Right cardiac atrium (tissue), 5 donors: ENCODE data around the gene KCNV2. TPM values are rescaled to one million over a fixed set of nuclear protein-coding genes. Genes with fewer than 3 reads are reported as not detected.

ENCODE experiments used
- ATAC-seq, 2 donors: fragments of 200-7000 bp; cut with Tn5 transposase; one replicate each; pipeline versions ENCODE4 v1.8.0 to v1.9.1; 2020; ENCODE audit warnings: moderate library complexity in 2 of 2, mild to moderate bottlenecking in 1 of 2
- DNase-seq, 3 donors: peaks; one replicate each; pipeline ENCODE4 v3.0.0-alpha.2; 2020
- H3K27ac ChIP-seq: one replicate; pipeline ENCODE4 v1.5.1; 2013; ENCODE audit warnings: mild to moderate bottlenecking, low read length, control low read depth, moderate library complexity
- H3K27me3 ChIP-seq: one replicate; pipeline ENCODE4 v1.6.1; 2013; ENCODE audit not compliant: control insufficient read depth, insufficient read depth
- H3K4me1 ChIP-seq: one replicate; pipeline ENCODE4 v1.6.1; 2013; ENCODE audit warnings: low read length; ENCODE audit not compliant: control insufficient read depth, insufficient read depth
- H3K4me3 ChIP-seq: one replicate; pipeline ENCODE4 v1.5.1; 2013; ENCODE audit warnings: low read length, control low read depth
- H3K9me3 ChIP-seq: one replicate; pipeline ENCODE4 v1.6.1; 2013; ENCODE audit warnings: low read length; ENCODE audit not compliant: control insufficient read depth
- WGBS: extraction: QIAGEN DNeasy Blood & Tissue Kit; methylation state at CpG from one replicate; pipeline ENCODE4 v1.1.7; 2013; 5-methylcytosine and 5-hydroxymethylcytosine counted together
- intact Hi-C, 4 donors: fragments of 100-400 bp; cut with DNase I; formaldehyde crosslinking; loops; one replicate each; pipeline versions ENCODE4 v1.11.0 to v1.14.0; 2022 to 2023
- polyA plus RNA-seq: library from polyadenylated mRNA; stranded (reverse); fragments of 200-250 nt; gene quantifications from one replicate; pipeline ENCODE4 v1.2.3, GENCODE V29; 2013
- total RNA-seq, 4 donors: library from RNA; stranded (reverse); fragmentation: NEBNext Ultra II Directional; extraction: Animal tissue kit (Norgen Biotek cat#: 25700); gene quantifications; one replicate each; pipeline ENCODE4 v1.2.1, GENCODE V29; 2021
- donor health status: healthy with polysubstance abuse.
- donor health status: DM: no; HTN: yes; CAD: no.
- donor health status: DM: no; HTN: no; CAD: no.
- donor health status: DM: no; HTN: yes; CAD: no; lungs with severe emphysema.
- donor health status: DM: yes; HTN: yes; CAD: no.

KCNV2 gene
- total and polyA plus RNA-seq, 5 donors = not detected

DNA sequence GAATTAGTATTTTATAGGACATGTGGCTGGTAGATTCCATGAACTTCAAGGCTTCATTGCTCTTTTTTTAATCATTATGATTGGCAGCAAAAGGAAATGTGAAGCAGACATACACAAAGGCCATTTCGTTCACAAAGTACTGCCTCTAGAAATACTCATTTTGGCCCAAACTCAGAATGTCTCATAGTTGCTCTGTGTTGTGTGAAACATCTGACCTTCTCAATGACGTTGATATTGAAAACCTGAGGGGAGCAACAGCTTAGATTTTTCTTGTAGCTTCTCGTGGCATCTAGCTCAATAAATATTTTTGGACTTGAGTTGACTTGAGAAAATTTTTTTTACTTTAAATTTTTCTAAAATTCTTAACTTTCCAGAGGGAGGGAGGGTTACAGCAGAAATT, 12.4 kb downstream of the KCNV2 start:
- no peak overlapping the region for H3K27ac ChIP-seq
- H3K9me3 ChIP-seq = no peaks in the 10 kb centered on the region
- ATAC-seq (peak in 1 of 2 donors; percentile 64), DNase-seq (no peak)
- intact Hi-C loops = loop anchor here in 2 of 4 donors (10.0 kb wide), 2 partner anchors 105 to 605 kb away; partner anchors contain the start of gene VLDLR (in 1 of the 2)
- H3K4me3 ChIP-seq = no peak overlapping the region
- WGBS = 44% methylated on average over 3 of the region's 3 CpGs
- H3K4me1 ChIP-seq = no peaks in the 10 kb centered on the region
- no peaks in the 10 kb centered on the region for H3K27me3 ChIP-seq

DNA sequence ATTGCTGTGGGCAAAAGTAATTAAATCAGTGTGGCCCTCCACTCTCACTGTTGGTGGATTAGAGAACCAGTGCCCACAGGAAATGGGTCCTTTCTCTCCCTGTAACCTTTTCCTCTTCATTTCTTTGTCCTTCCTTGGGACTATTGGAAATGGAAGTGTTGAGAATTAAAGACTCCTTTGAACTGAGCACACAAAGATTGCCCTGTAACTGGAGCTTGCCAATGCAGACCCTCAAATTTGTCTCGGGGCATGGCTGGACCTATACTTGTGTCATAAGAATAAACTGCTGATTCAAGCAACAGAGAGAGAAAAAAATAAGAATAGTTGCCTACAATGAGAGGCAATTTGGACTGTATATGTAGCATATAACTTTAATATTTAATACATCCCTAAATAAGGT, 13.7 kb downstream of the KCNV2 start:
- H3K4me3 ChIP-seq = no peak overlapping the region
- WGBS = 89% methylated on average over 1 of the region's 1 CpG
- H3K9me3 ChIP-seq = no peaks in the 10 kb centered on the region
- no peak overlapping the region for H3K27ac ChIP-seq
- no peak for DNase-seq
- no peaks in the 10 kb centered on the region for H3K27me3 ChIP-seq
- ATAC-seq = no peak
- no peaks in the 10 kb centered on the region for H3K4me1 ChIP-seq
- intact Hi-C loops = no loop called here

DNA sequence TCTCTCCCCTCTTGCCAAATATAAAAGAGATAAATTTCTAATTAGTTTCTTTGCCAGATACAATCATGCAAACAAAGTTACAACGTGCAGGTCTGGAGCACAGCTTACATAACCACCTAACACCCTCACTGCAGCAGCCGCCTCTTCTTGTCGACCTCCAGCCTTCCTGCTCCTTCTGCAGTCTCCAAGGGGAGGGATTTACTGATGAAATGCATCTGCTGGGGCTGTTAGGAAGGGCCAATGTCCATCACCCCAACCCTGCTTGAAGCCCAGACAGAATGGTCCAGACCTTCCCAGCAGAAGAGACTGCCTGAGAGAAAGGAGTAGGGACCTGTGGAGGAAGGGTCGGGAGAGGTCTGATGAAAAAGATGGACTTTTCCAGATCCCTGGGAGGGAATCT, 15.2 kb downstream of the KCNV2 start:
- no peaks in the 10 kb centered on the region for H3K4me1 ChIP-seq
- no peaks in the 10 kb centered on the region for H3K9me3 ChIP-seq
- H3K4me3 ChIP-seq = no peak overlapping the region
- no peak overlapping the region for H3K27ac ChIP-seq
- DNase-seq (peak in 1 of 3 donors; percentile 49), ATAC-seq (peak; percentile 11 to 40)
- intact Hi-C loops = no loop called here
- 52% methylated on average over 4 of the region's 4 CpGs for WGBS
- no peaks in the 10 kb centered on the region for H3K27me3 ChIP-seq

DNA sequence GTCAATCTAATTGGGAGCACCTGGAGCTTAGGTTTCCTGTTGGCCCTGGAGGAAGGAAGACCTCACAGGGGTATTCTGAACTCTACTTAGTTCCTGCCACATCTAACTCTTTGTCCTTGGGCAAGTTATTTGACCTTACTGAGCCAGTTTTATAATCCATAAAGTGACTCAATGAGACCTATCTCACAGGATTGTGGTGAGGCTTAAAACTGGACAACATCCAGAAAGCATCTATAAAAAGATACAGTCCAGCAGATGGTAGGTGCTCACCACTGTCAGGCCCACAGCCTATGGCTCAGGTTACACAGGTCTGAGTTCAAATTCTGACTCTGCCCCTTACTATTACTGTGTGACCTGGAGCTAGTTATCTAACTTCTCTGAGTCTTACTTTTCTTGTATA, 23.3 kb downstream of the KCNV2 start:
- intact Hi-C loops = no loop called here
- DNase-seq (no peak), ATAC-seq (no peak)
- Histone ChIP-seq H3K27ac (no peak overlapping the region), H3K4me3 (no peak overlapping the region), H3K9me3 (no peaks in the 10 kb centered on the region), H3K27me3 (no peaks in the 10 kb centered on the region), H3K4me1 (no peaks in the 10 kb centered on the region)

DNA sequence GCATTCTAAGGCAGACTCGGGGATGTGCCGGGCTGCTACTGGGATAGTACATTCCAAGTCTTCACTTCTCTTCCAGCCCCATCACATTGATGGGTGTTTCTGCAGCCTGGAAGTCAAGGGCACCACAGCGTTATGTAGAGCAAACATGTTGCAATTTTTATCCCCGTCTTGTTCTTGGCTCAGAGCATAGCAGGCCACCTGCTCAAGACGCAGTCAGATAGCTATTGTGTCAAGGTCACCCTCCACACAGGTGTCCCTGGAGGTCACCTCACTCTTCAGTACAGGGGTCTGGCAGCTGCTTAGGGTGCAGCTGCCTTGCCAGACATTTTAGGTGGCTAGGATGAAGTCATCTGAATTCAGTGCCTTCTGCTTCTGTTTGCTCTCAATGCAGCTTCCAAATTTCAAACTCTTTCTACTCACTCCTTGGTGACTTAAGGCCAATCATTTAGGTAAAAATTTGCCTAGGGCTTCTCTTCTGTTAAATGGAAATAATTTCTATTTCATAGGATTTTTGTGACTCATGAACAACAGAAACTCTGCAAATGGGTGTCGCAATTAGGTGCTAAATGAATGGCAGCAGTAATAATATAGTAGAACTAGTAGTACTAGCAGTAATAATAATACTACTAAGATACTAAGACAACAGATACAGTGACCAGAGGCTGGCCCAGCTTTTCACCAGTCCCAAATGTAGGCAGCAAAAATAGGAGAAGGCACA, 24.3 kb downstream of the KCNV2 start:
- Histone ChIP-seq H3K27ac (no peak overlapping the region), H3K9me3 (no peaks in the 10 kb centered on the region), H3K27me3 (no peaks in the 10 kb centered on the region), H3K4me3 (no peak overlapping the region), H3K4me1 (no peaks in the 10 kb centered on the region)
- DNase-seq (no peak), ATAC-seq (no peak)
- intact Hi-C loops = no loop called here
- WGBS = 77% methylated on average over 6 of the region's 6 CpGs

DNA sequence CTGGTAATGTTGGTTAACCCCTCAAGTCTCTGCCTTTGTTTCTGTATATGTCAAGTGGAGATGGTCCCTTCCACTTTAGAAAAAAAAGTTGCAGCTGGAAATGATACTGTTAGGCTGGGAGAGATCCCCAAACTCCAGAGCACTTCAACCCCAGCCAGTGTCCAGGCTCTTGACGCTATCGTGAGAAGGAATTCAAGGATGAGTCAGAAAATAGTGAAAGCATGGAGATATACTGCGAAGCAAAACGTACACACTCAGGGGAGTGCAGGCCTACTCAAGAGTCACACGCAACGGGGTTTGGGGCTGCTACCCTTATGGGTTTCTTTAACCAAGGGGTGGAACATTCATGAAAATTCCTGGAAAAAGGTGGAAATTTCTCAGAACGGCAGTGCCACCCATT, 24.9 kb downstream of the KCNV2 start:
- WGBS = 69% methylated on average over 7 of the region's 7 CpGs
- no peaks in the 10 kb centered on the region for H3K4me1 ChIP-seq
- no peaks in the 10 kb centered on the region for H3K9me3 ChIP-seq
- intact Hi-C loops = no loop called here
- H3K27me3 ChIP-seq = no peaks in the 10 kb centered on the region
- no peak for DNase-seq
- H3K4me3 ChIP-seq = no peak overlapping the region
- ATAC-seq = peak in 1 of 2 donors; percentile 37
- no peak overlapping the region for H3K27ac ChIP-seq

DNA sequence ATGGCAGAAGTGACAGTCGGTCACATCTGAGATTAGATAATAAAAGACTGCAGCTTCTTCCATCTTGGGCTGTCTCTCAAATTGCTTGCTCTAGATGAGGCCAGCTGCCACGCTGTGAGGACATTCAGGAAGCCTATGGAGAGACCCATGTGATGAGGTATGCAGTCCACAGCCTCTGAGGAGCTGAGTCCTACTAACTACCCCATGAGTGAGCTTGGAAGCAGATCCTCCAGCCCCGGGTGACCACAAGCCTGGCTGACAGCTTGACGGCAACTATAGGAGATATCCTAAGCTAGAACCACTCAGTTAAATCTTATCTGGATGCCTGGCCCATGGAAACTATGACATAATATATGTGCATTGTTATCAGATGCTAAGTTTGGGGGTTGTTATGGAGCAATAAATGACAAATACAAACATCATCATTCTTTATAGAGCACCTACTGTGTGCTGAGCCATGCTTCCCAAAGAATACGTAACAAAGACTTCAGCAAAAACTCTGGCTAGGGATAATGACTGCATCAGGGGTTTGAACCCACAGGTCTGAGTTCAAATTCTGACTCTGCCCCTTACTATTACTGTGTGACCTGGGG, 26.7 kb downstream of the KCNV2 start:
- Histone ChIP-seq H3K27ac (no peak overlapping the region), H3K4me1 (no peaks in the 10 kb centered on the region), H3K4me3 (no peak overlapping the region), H3K9me3 (no peaks in the 10 kb centered on the region), H3K27me3 (no peaks in the 10 kb centered on the region)
- peak in 1 of 2 donors; percentile 10 for ATAC-seq
- no peak for DNase-seq
- WGBS = 76% methylated on average over 5 of the region's 5 CpGs
- intact Hi-C loops = no loop called here

DNA sequence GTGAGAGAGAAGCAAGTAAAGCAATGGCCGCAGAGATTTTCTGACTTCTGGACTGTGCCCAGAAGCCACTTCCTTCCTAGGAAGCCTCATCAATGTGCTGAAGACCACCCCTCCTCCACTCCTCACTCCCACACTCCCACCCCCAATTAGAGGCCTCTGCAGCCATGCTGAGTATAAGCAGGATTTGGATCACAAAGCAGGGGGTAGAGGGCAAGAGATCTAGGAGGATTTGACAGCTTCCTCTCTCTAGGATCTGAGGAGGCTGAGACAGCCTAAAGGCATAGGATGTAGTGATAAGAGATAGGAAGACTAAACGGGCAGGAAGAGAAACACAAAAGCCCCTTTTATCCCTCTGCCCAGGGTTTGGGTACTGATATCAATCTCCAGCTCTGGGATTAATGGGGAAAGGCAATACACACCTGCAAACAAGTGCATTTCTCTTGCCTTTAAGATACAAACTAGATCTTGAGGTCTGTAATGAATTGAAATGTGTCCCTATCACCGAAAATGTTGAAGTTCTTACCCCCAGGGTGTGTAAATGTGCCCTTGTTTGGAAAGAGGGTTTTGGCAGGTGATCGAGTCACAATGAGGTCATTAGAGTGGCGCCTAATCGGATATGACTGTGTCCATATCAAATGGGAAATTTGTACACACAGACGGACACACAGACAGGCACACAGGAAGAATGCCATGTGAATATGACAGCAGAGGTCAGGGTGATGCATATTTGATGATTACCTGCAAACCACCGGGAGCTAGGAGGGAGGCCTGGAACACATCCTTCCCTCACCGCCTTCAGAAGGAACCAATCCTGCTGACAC, 28.5 kb downstream of the KCNV2 start:
- H3K27ac ChIP-seq = no peak overlapping the region
- H3K4me1 ChIP-seq = no peaks in the 10 kb centered on the region
- no peak for ATAC-seq
- H3K4me3 ChIP-seq = no peak overlapping the region
- intact Hi-C loops = no loop called here
- no peaks in the 10 kb centered on the region for H3K27me3 ChIP-seq
- H3K9me3 ChIP-seq = no peaks in the 10 kb centered on the region
- WGBS = 72% methylated on average over 9 of the region's 9 CpGs
- DNase-seq = no peak

DNA sequence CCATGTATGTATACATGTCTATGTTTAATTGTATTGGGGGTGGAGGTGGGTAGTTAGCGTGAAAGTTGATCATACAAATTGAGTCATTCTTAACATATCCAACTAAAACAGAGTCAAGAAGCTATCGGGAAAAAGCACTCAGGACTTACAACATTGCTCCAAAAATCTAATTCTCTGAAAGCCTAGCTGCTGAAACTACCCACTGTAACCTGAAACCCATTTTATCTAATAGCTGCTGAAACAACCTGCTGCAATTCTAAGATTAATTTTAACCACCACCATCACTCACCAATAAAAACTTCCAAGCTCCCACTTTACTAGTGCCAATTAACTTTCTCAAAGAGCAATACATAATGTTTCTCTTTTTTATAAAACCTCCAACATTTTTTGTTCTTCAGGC, 32.2 kb downstream of the KCNV2 start:
- intact Hi-C loops = no loop called here
- DNase-seq (no peak), ATAC-seq (no peak)
- 98% methylated on average over 2 of the region's 2 CpGs for WGBS
- Histone ChIP-seq H3K27me3 (no peaks in the 10 kb centered on the region), H3K4me1 (no peaks in the 10 kb centered on the region), H3K27ac (no peak overlapping the region), H3K9me3 (no peaks in the 10 kb centered on the region), H3K4me3 (no peak overlapping the region)

DNA sequence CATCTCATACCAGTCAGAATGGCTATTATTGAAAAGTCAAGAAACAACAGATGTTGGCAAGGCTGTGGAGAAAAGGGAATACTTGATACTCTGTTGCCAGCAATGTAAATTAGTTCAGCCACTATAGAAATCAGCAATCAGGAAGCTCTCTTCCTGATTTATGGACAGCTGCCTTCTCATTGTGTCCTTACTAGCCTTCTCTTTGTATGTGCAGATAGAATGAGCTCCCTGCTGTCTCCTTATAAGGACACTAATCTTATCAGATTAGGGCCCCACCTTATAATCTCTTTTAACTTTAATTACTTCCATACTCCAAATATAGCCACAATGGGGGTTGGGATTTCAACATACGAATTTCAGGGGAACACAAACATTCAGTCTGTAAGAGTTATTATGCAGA, 38.0 kb downstream of the KCNV2 start:
- WGBS = 73% methylated on average over 1 of the region's 1 CpG
- Histone ChIP-seq H3K9me3 (no peaks in the 10 kb centered on the region), H3K27me3 (no peaks in the 10 kb centered on the region), H3K4me1 (no peaks in the 10 kb centered on the region), H3K4me3 (no peak overlapping the region), H3K27ac (no peak overlapping the region)
- no peak for ATAC-seq
- intact Hi-C loops = no loop called here
- no peak for DNase-seq

DNA sequence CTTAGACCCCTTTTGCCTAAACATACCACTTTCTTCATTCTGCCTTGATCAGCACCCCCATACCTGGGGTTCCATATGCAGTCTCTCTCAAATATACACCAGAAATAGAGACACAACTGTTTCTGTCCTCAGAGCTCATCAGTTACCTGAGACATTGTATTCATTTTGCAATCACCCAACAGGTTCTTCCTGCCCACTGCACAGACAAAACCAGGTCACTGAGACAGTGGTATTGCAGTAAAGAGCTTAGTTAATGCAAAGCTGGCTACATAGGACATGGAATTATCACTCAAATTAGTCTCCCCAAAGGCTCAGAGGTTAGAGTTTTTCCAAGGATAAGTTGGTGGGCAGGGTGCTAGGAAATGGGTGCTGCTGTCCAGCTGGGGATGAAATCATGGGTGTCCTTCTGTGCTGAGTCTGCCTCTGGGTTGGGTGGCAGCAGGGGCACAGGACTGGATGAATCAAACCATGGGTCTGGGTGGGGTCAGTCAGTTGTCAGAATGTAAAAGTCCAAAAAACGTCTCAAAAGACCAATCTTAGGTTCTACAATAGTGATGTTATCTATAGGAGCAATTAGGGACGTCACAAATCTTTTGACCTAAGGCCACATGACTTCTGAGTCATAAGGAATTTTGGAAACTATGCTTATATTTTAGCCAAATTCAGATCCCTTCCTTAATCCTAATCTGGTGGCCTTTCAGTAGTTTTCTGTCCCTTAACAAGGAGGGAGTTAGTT, 41.0 kb downstream of the KCNV2 start:
- Histone ChIP-seq H3K4me1 (no peaks in the 10 kb centered on the region), H3K4me3 (no peak overlapping the region), H3K9me3 (no peaks in the 10 kb centered on the region), H3K27me3 (no peaks in the 10 kb centered on the region), H3K27ac (no peak overlapping the region)
- no peak for DNase-seq
- intact Hi-C loops = no loop called here
- WGBS = 50% methylated on average over 2 of the region's 2 CpGs
- no peak for ATAC-seq
